IMR-90 (cell line): ENCODE data around the gene SDHB. TPM values are rescaled to one million over a fixed set of nuclear protein-coding genes. Genes with fewer than 3 reads are reported as not detected.
"Not testable (repeated sequence)": the region's sequence is repeated elsewhere in the genome, so short reads cannot be mapped to it uniquely, and the experiment has no call there.

Source experiments
- ATAC-seq: fragments of 200-7000 bp; cut with Tn5 transposase; 2 replicates; pipeline ENCODE4 v1.9.1; 2020; ENCODE audit warnings: low read depth, mild to moderate bottlenecking, moderate library complexity
- BruUV-seq: library from RNA; stranded (reverse); fragments of 400-500 nt; replicated peaks from 2 replicates; lab custom pipeline; 2021; lab: Mats Ljungman, UMichigan
- CTCF ChIA-PET: fragments of 300-600 bp; formaldehyde crosslinking; extraction: SDS; loops from one replicate; lab custom pipeline; 2021; ENCODE audit warnings: antibody characterized with exemption; lab: Yijun Ruan, JAX
- POLR2A ChIA-PET: fragments of 300-600 bp; sonication (Branson Sonifier 250); formaldehyde crosslinking; loops from one replicate; lab custom pipeline; 2022; ENCODE audit warnings: antibody characterized with exemption; ENCODE audit not compliant: unreplicated experiment; lab: Charles Lee
- DNase-seq: peaks from one replicate; pipeline ENCODE4 v3.0.0; 2013
- H2AFZ ChIP-seq: replicated peaks from 2 replicates; pipeline ENCODE3; 2013; ENCODE audit warnings: low read length, mild to moderate bottlenecking; ENCODE audit not compliant: poor library complexity
- H2AK5ac ChIP-seq: 2 replicates; pipeline ENCODE4 v1.6.1; 2013; ENCODE audit warnings: low read depth, low read length, inconsistent platforms
- H2AK9ac ChIP-seq: replicated peaks from 2 replicates; pipeline ENCODE3; 2013; ENCODE audit warnings: mild to moderate bottlenecking, low read depth, low read length, moderate library complexity; ENCODE audit not compliant: poor library complexity
- H2BK120ac ChIP-seq: 2 replicates; pipeline ENCODE4 v1.6.1; 2013; ENCODE audit warnings: low read depth, low read length, inconsistent platforms
- H2BK15ac ChIP-seq: 3 replicates; pipeline ENCODE4 v1.6.1; 2013; ENCODE audit warnings: low read depth, low read length, inconsistent platforms
- H2BK20ac ChIP-seq: 2 replicates; pipeline ENCODE4 v1.6.1; 2013; ENCODE audit warnings: low read depth, mild to moderate bottlenecking, inconsistent platforms, low read length, moderate library complexity
- H2BK5ac ChIP-seq: 2 replicates; pipeline ENCODE4 v1.6.1; 2013; ENCODE audit warnings: mild to moderate bottlenecking, low read depth, low read length, inconsistent platforms; ENCODE audit not compliant: poor library complexity, severe bottlenecking
- H3K14ac ChIP-seq: replicated peaks from 2 replicates; pipeline ENCODE4 v1.6.1; 2013; ENCODE audit warnings: low read depth, low read length, inconsistent platforms
- H3K18ac ChIP-seq: 2 replicates; pipeline ENCODE4 v1.6.1; 2013; ENCODE audit warnings: low read depth, low read length, control low read depth
- H3K23ac ChIP-seq: 2 replicates; pipeline ENCODE4 v1.6.1; 2013; ENCODE audit warnings: low read depth, low read length, inconsistent platforms
- H3K27ac ChIP-seq: 2 replicates; pipeline ENCODE4 v1.5.1; 2013; ENCODE audit warnings: mild to moderate bottlenecking, control low read depth, low read length; ENCODE audit not compliant: insufficient read depth
- H3K27me3 ChIP-seq: 2 replicates; pipeline ENCODE4 v1.6.1; 2013; ENCODE audit warnings: low read length; ENCODE audit not compliant: control insufficient read depth, insufficient read depth
- H3K36me3 ChIP-seq: 2 replicates; pipeline ENCODE4 v1.6.1; 2013; ENCODE audit warnings: low read length, mixed read lengths; ENCODE audit not compliant: control insufficient read depth, insufficient read depth
- H3K4ac ChIP-seq: 2 replicates; pipeline ENCODE4 v1.6.1; 2013; ENCODE audit warnings: low read depth, low read length, inconsistent platforms
- H3K4me1 ChIP-seq: 2 replicates; pipeline ENCODE4 v1.6.1; 2013; ENCODE audit warnings: low read length, mixed read lengths; ENCODE audit not compliant: control insufficient read depth, insufficient read depth
- H3K4me2 ChIP-seq: 2 replicates; pipeline ENCODE4 v1.6.1; 2013; ENCODE audit warnings: low read depth, mild to moderate bottlenecking, control low read depth, low read length, moderate library complexity
- H3K4me3 ChIP-seq: 2 replicates; pipeline ENCODE4 v1.5.1; 2013; ENCODE audit warnings: low read depth, mild to moderate bottlenecking, control low read depth, low read length, moderate library complexity; ENCODE audit not compliant: insufficient read depth
- H3K56ac ChIP-seq: 2 replicates; pipeline ENCODE4 v1.6.1; 2013; ENCODE audit warnings: low read length, inconsistent platforms; ENCODE audit not compliant: insufficient read depth; ENCODE audit errors: extremely low read depth
- H3K79me1 ChIP-seq, 2 experiments: 2 replicates each; pipeline ENCODE4 v1.6.1; 2013; ENCODE audit warnings: low read length in 2 of 2, inconsistent platforms in 1 of 2, low read depth in 1 of 2
- H3K9ac ChIP-seq: 2 replicates; pipeline ENCODE4 v1.6.1; 2013; ENCODE audit warnings: low read depth, low read length, control low read depth
- H3K9me1 ChIP-seq: 2 replicates; pipeline ENCODE4 v1.6.1; 2013; ENCODE audit warnings: low read length, inconsistent platforms; ENCODE audit not compliant: insufficient read depth
- H3K9me3 ChIP-seq: 2 replicates; pipeline ENCODE4 v1.6.1; 2013; ENCODE audit warnings: low read length; ENCODE audit not compliant: control insufficient read depth, insufficient read depth
- H4K20me1 ChIP-seq: 2 replicates; pipeline ENCODE4 v1.6.1; 2013; ENCODE audit warnings: low read length, inconsistent platforms; ENCODE audit not compliant: insufficient read depth
- H4K5ac ChIP-seq: 2 replicates; pipeline ENCODE4 v1.6.1; 2013; ENCODE audit warnings: mild to moderate bottlenecking, low read depth, low read length, control low read depth
- H4K8ac ChIP-seq, 2 experiments: 2 replicates each; pipeline ENCODE4 v1.6.1; 2013; ENCODE audit warnings: low read depth in 2 of 2, low read length in 2 of 2, control low read depth in 1 of 2, inconsistent platforms in 1 of 2
- H4K91ac ChIP-seq: 2 replicates; pipeline ENCODE4 v1.6.1; 2013; ENCODE audit warnings: low read depth, low read length, inconsistent platforms; ENCODE audit not compliant: insufficient read depth
- WGBS, 2 experiments: methylation state at CpG; one replicate each; pipeline versions ENCODE4 v1.1.5 to v1.1.7; 2013; ENCODE audit warnings: missing lambda C conversion rate in 2 of 2; ENCODE audit not compliant: insufficient read length in 1 of 2; ENCODE audit errors: extremely low coverage in 2 of 2; 5-methylcytosine and 5-hydroxymethylcytosine counted together
- dilution Hi-C: fragments of 300-500 bp; cut with HindIII; formaldehyde crosslinking; loops from one replicate; pipeline ENCODE4 v1.14.3; 2018; ENCODE audit warnings: low sequenced_read_pairs; ENCODE audit not compliant: unreplicated experiment
- in situ Hi-C: fragments of 300-500 bp; cut with MboI; formaldehyde crosslinking; loops from 3 replicates; pipeline ENCODE4 v1.14.3; 2019; ENCODE audit warnings: low sequenced_read_pairs, inconsistent platforms, mixed read lengths
- intact Hi-C: fragments of 100-400 bp; cut with micrococcal nuclease; formaldehyde crosslinking; loops from 2 replicates; pipeline ENCODE4 v1.10.0; 2022
- polyA plus RNA-seq, 3 experiments: library from polyadenylated mRNA; depleted of rRNA; stranded (reverse); fragments of >200 nt; gene quantifications; 2 replicates each; pipeline ENCODE4 v1.2.3, GENCODE V29; 2012; ENCODE audit warnings: low replicate concordance in 1 of 3
- total RNA-seq: library from RNA; depleted of rRNA; stranded (reverse); fragments of >200 nt; gene quantifications from 2 replicates; pipeline ENCODE4 v1.2.3, GENCODE V29; 2012

SDHB gene
- total and polyA plus RNA-seq, 2 of the 4 experiments (the other 2 are of a cell fraction): 122 to 206 TPM

- H3K9me1 ChIP-seq, H3K4me2 ChIP-seq, H3K27ac ChIP-seq, H2BK120ac ChIP-seq, H3K14ac ChIP-seq, H2AK5ac ChIP-seq, H2BK5ac ChIP-seq, H2BK20ac ChIP-seq, H4K20me1 ChIP-seq, BruUV-seq, H3K4me3 ChIP-seq, H3K4me1 ChIP-seq, H3K79me1 ChIP-seq, H3K4ac ChIP-seq, H3K56ac ChIP-seq, dilution Hi-C loops, H4K91ac ChIP-seq, H3K18ac ChIP-seq, H4K8ac ChIP-seq, H4K5ac ChIP-seq, H3K27me3 ChIP-seq, DNase-seq, H3K23ac ChIP-seq, H2BK15ac ChIP-seq, H3K36me3 ChIP-seq, intact Hi-C loops, H3K9ac ChIP-seq, ATAC-seq, H3K9me3 ChIP-seq, H2AFZ ChIP-seq, POLR2A ChIA-PET, H2AK9ac ChIP-seq: not testable (repeated sequence)
- 78% methylated on average over 5 of the region's 7 CpGs; no CpG with 5 or more reads in 1 of the 2 experiments for WGBS, 2 experiments
- CTCF ChIA-PET: interaction anchor here (1.7 kb wide), 1 partner anchor 13 kb away, joined by 6 read pairs; no protein-coding TSS in a partner anchor
- in situ Hi-C loops: loop anchor here (5.0 kb wide), 1 partner anchor 345 kb away; no protein-coding TSS in a partner anchor
These were observed 8.9 kb upstream of the SDHB start for GRCh38 chr1:17062751-17063150.
